ENCODE measurements around the gene LRBA.

DNA sequence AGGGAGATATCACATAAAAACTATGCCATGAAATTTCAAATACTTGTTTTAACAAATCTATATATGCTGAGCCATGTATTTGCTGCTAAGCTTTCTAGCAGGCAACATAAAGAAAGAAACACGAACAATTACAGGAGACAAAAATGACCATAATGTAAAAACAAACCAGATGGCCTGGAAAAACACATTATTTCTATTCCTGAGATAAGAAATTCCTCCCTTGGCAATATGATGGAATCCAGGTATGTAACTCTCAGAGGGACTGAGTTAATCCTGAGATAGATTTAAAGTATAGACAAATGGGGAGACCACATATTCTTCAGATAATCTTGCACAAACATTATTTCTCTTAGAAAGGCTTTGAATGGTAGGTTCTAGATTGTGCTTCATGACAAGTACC lies 657.3 kb downstream of the LRBA start:
- TF ChIP-seq POLR2A (IDR thresholded peaks at IDR 0.05; ENCODE audit: low read depth, low read length) (no peak), POLR2AphosphoS5 (IDR thresholded peaks at IDR 0.05; ENCODE audit: low read depth, low read length) (no peak), TAF1 (IDR thresholded peaks at IDR 0.05; ENCODE audit: low read depth, low read length) (no peak), SPI1 (IDR thresholded peaks at IDR 0.05; ENCODE audit: low read depth, low read length) (no peak), PAX5 (IDR thresholded peaks at IDR 0.05; ENCODE audit: insufficient read depth, low read length, severe bottlenecking) (no peak), POU2F2 (IDR thresholded peaks at IDR 0.05; ENCODE audit: low read depth, low read length) (no peak)

All from GM12891 (cell line).